DOHH2 (cell line): Measurements from ENCODE around the gene TTC23L.

Experiments
- H3F3A ChIP-seq: fragments of 200-600 bp; sonication (generic), shearing (Covaris generic); 2 replicates; pipeline ENCODE4 v1.6.0; 2016; ENCODE audit warnings: antibody characterized with exemption, mild to moderate bottlenecking; ENCODE audit not compliant: control insufficient read depth, insufficient read depth
- H3K27ac ChIP-seq: fragments of 200-600 bp; sonication (generic); 2 replicates; pipeline ENCODE4 v1.5.1; 2014; ENCODE audit warnings: low read depth, mild to moderate bottlenecking, low read length, moderate library complexity
- H3K27me3 ChIP-seq: fragments of 200-600 bp; sonication (generic); 2 replicates; pipeline ENCODE4 v1.6.1; 2014; ENCODE audit warnings: mild to moderate bottlenecking, low read length, mixed read lengths; ENCODE audit not compliant: control insufficient read depth
- H3K36me3 ChIP-seq: fragments of 200-600 bp; sonication (generic); 2 replicates; pipeline ENCODE4 v1.6.1; 2014; ENCODE audit warnings: mild to moderate bottlenecking, low read length, moderate library complexity, mixed read lengths; ENCODE audit not compliant: control insufficient read depth
- H3K4me1 ChIP-seq: fragments of 200-600 bp; sonication (generic); 2 replicates; pipeline ENCODE4 v1.6.1; 2014; ENCODE audit warnings: mild to moderate bottlenecking, low read length, mixed read lengths; ENCODE audit not compliant: control insufficient read depth
- H3K4me2 ChIP-seq: fragments of 200-600 bp; sonication (generic); 2 replicates; pipeline ENCODE4 v1.6.0; 2014; ENCODE audit warnings: mild to moderate bottlenecking, low read length, moderate library complexity
- H3K4me3 ChIP-seq: fragments of 200-600 bp; sonication (generic); 2 replicates; pipeline ENCODE4 v1.5.1; 2014; ENCODE audit warnings: mild to moderate bottlenecking, low read length, mixed read lengths
- H3K79me2 ChIP-seq: fragments of 200-600 bp; sonication (generic); 2 replicates; pipeline ENCODE4 v1.6.1; 2014; ENCODE audit warnings: mild to moderate bottlenecking, low read length, mixed read lengths; ENCODE audit not compliant: control insufficient read depth
- H3K9me2 ChIP-seq: fragments of 200-600 bp; sonication (generic); replicated peaks from 2 replicates; pipeline ENCODE4 v1.6.1; 2014; ENCODE audit warnings: mild to moderate bottlenecking, low read length, mixed read lengths; ENCODE audit not compliant: control insufficient read depth
- H3K9me3 ChIP-seq: fragments of 200-600 bp; sonication (generic); 2 replicates; pipeline ENCODE4 v1.6.1; 2014; ENCODE audit warnings: antibody characterized with exemption, low read length, mixed read lengths; ENCODE audit not compliant: control insufficient read depth, insufficient read depth
- H4K20me1 ChIP-seq: fragments of 200-600 bp; sonication (generic); 2 replicates; pipeline ENCODE4 v1.6.0; 2014; ENCODE audit warnings: low read depth, mild to moderate bottlenecking, antibody characterized with exemption, low read length, moderate library complexity; ENCODE audit not compliant: control insufficient read depth, insufficient read depth
- EZH2phosphoT487 ChIP-seq: fragments of 200-600 bp; sonication (generic); IDR thresholded peaks from 2 replicates; pipeline ENCODE4 v1.6.1; 2017; ENCODE audit warnings: borderline replicate concordance, mild to moderate bottlenecking, antibody characterized with exemption, low read length, moderate library complexity, mixed read lengths
- TF ChIP-seq, protein P1 (sequence below): fragments of 200-600 bp; sonication (generic); IDR thresholded peaks from one replicate; pipeline ENCODE4 v1.5.1; 2014; ENCODE audit warnings: antibody characterized with exemption, mild to moderate bottlenecking, low read depth, low read length; ENCODE audit not compliant: poor library complexity, severe bottlenecking

The TTC23L gene

DNA sequence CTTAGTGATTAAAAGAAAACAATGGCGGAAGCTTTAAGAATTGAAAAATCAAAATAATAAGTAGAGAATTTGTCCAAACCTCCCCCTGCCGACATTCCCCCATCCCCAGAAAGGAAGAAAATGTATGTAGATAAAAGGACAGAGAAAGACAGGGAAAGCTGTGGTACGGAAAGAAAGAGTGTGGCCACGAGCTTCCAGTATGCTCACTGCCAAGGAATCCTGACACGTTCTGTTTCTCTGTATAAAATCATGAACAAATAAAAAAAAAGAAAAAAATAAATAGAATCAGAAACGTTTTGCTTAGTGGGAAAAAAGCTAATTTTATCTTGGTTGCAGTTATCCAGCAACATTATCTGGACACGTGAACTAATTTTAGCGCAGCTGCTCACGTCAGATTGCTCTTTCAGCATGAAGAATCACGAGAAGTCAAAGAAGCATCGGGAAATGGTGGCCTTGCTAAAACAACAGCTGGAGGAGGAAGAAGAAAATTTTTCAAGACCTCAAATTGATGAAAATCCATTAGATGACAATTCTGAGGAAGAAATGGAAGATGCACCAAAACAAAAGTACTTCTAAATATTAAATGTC is 105.6 kb downstream of the TTC23L start:
- Histone ChIP-seq H3K27ac (no peak overlapping the region), H3K9me2 (no peaks in the 10 kb centered on the region), H3K36me3 (peaks cover 60% of the 10 kb centered on the region), H3K27me3 (no peaks in the 10 kb centered on the region), H3K4me1 (no peaks in the 10 kb centered on the region), H3K79me2 (no peaks in the 10 kb centered on the region), H4K20me1 (no peaks in the 10 kb centered on the region), H3K9me3 (no peaks in the 10 kb centered on the region), H3F3A (no peaks in the 10 kb centered on the region), H3K4me3 (no peak overlapping the region), H3K4me2 (no peak overlapping the region)
- TF ChIP-seq EZH2phosphoT487, result no peak
- TF ChIP-seq, protein P1, sequence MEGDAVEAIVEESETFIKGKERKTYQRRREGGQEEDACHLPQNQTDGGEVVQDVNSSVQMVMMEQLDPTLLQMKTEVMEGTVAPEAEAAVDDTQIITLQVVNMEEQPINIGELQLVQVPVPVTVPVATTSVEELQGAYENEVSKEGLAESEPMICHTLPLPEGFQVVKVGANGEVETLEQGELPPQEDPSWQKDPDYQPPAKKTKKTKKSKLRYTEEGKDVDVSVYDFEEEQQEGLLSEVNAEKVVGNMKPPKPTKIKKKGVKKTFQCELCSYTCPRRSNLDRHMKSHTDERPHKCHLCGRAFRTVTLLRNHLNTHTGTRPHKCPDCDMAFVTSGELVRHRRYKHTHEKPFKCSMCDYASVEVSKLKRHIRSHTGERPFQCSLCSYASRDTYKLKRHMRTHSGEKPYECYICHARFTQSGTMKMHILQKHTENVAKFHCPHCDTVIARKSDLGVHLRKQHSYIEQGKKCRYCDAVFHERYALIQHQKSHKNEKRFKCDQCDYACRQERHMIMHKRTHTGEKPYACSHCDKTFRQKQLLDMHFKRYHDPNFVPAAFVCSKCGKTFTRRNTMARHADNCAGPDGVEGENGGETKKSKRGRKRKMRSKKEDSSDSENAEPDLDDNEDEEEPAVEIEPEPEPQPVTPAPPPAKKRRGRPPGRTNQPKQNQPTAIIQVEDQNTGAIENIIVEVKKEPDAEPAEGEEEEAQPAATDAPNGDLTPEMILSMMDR, result no peak
